ENCODE results near the gene MYOM1.
"Not testable (repeated sequence)": the region's sequence is repeated elsewhere in the genome, so short reads cannot be mapped to it uniquely, and the experiment has no call there.

The MYOM1 gene

GRCh38 chr18:3052411-3052758 lies 167.4 kb downstream of the MYOM1 start:
- no peak for FAIRE-seq

- no peak for FAIRE-seq
Measured at GRCh38 chr18:3051718-3052410, 167.9 kb downstream of the MYOM1 start.

- FAIRE-seq = not testable (repeated sequence)
Measured at GRCh38 chr18:3049897-3050454, 169.8 kb downstream of the MYOM1 start.

GRCh38 chr18:3048820-3049349 lies 170.9 kb downstream of the MYOM1 start:
- no peak for FAIRE-seq

- no peak for FAIRE-seq
Measured at GRCh38 chr18:3048121-3048520, 171.6 kb downstream of the MYOM1 start.

- FAIRE-seq = no peak
Measured at GRCh38 chr18:3046216-3046808, 173.5 kb downstream of the MYOM1 start.

- no peak for FAIRE-seq
Measured at GRCh38 chr18:3044931-3045698, 174.7 kb downstream of the MYOM1 start.

- FAIRE-seq = no peak
Measured at GRCh38 chr18:3042379-3042778, 177.4 kb downstream of the MYOM1 start.

DNA sequence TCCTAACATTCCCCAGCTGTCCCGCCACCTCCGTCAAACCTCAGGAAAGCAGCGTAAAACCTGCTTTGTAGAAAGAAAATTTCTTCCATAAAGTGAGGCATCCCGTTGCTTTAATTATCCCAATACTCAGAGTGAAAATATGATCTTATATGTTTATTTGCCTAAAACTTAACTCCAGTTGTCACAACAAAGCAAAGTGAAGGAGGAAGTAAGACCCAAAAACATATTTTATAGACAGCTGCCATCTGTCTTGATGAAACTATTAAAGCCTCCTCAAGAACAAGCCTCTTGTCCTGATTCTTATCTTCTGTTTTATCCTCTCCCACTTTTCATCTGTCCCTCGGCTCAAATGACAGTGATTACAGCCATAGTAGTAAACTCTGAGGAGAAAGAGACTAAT lies 177.9 kb downstream of the MYOM1 start:
- no peak for FAIRE-seq

- FAIRE-seq = no peak
Measured at GRCh38 chr18:3040881-3041280, 178.9 kb downstream of the MYOM1 start.

DNA sequence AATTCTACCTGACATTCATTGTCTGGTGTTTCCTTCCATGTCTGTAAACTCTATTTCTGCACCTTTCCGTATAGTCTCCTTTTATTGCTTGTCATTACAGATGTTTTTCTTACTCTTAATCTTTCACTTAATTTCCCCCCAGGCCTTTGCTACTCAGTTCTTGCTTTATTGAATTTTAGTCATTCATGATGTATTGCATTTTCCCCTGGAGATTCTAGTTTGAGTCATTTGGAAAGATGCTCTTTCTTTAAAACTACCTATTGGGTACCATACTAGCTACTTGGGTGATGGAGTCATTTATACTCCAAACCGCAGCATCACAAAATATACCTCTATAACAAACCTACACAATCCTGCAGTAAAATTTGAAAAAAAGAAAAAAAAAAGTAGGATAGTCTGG lies 179.6 kb downstream of the MYOM1 start:
- FAIRE-seq = no peak

DNA sequence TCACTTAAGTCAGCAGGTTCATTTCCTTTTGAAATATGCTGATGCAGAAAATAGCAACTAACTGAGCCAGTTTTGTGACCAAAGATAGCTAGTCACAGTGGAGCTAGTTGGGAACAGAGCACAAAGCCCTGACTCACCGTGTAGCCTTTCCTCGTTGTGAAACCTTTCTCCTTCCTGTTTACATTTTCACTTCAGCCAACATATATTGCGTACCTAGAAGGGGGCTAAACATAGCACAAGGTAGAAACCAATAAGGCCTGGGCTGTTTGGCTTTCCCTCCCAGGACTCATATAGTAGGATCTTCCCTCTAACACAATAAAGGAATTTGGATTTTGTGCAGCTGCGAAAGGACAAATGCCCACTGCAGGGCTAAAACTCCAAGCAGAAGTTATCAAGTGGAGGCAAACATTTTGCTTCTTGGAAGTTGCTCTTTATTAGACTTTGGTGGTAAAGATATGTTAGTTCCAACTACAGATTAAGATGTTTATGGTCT lies 182.3 kb downstream of the MYOM1 start:
- no peak for FAIRE-seq

DNA sequence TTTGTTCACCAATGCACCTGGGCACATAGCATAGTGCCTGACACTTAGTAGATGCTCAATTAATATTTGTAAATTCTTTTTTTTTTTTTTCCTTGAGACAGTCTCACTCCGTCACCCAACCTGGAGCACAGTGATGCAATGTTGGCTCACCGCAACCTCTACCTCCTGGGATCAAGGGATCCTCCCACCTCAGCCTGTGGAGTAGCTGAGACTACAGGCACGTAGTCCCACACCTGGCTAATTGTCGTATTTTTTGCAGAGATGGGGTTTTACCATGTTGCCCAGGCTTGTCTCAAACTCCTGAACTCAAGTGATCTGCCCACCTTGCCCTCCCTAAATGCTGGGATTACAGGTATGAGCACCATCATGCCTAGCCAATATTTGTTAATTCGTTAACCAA lies 183.7 kb downstream of the MYOM1 start:
- FAIRE-seq = no peak

DNA sequence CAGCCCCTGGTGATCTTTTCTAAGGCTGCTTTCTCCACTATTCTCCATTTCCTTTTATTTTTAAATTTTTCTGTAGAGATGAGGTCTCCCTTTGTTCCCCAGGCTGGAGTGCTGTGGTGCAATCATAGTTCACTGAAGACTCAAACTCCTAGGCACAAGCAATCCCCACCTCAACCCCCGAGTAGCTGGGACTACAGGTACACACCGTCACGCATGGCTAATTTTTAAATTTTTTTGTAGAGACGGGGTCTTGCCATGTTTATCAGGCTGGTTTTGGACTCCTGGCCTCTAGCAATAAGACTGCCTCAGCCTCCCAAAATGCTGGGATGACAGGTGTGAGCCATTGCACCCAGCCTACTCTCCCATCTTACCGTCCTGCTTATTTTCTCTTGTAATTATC lies 184.1 kb downstream of the MYOM1 start:
- FAIRE-seq = no peak

DNA sequence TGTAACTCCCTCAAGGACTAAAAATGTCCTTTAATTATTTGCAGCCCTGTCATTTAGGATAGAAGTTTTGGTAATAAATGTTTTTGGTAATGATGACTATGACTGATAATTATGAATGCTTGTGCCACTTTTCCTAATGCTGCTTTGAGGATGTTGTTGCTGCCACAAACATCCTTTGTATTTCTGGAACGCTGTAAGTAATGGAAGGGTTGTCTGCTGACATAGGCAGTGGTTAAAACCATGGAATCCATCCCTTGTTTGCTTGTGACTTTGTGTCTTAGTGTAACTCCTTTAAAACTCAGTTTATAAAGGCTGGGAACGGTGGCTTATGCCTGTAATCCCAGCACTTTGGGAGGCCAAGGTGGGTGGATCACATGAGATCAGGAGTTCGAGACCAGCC lies 187.0 kb downstream of the MYOM1 start:
- FAIRE-seq = no peak

GRCh38 chr18:3029215-3029952 lies 190.4 kb downstream of the MYOM1 start:
- FAIRE-seq = no peak

GRCh38 chr18:3028115-3028514 lies 191.7 kb downstream of the MYOM1 start:
- not testable (repeated sequence) for FAIRE-seq

DNA sequence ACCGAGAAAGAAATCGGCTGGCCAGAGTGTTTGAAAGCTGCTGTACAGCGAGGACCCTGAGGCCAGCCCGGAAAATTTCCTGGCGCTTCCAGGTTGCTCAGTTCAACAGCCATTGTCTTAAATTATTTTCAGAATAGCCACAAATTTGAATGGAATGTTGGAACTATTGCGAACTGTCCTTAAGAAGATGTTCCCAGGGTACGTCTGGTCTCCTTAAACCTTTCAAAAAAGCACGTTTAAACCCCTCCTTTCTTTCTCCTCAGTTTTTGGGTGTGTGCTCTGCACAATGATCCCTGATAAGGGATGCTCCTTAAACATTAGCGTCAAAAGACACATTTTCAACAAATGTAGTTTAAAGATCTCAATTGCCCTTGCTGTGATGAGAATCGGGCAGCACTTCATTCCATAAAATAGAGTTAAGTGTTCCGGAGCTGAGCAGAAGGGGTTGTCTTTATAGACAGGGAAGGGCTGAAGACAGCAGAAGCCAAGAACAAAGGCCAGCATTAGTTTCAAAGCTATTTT lies 192.3 kb downstream of the MYOM1 start:
- FAIRE-seq = no peak

DNA sequence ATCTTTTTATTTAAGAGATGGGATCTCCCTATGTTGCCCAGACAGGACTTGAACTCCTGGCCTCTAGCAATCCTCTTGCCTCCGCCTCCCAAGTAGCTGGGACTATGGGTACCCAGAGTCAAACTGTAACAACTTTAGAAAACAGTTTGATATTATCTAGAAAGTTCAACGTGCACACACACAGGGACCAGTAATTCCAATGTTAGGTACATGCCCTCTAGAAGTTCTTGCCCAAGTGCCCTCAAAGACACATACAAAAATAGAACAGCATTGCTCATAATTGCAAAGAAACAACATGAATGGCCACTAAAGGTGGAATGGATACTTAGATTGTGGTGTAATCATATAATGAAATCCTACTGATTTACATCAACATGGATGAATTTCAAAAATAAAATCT lies 194.2 kb downstream of the MYOM1 start:
- no peak for FAIRE-seq

DNA sequence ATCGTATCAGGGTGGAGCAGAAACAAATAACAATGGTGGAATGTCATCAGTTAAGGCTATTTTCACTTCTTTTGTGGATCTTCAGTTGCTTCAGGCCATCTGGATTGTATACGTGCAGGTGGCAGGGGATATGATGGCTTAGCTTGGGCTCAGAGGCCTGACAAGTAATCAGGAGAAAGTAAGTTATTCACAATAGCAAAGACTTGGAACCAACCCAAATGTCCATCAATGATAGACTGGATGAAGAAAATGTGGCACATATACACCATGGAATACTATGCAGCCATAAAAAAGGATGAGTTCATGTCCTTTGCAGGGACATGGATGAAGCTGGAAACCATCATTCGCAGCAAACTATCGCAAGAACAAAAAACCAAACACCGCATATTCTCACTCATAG lies 196.2 kb downstream of the MYOM1 start:
- not testable (repeated sequence) for FAIRE-seq
